Ovary (tissue), 9 donors: ENCODE results near the gene DEGS2. TPM values are rescaled to one million over a fixed set of nuclear protein-coding genes. Genes with fewer than 3 reads are reported as not detected.

Experiments used
- DNase-seq, 5 donors: peaks; one replicate each; pipeline ENCODE4 v3.0.0-alpha.2; 2019 to 2020
- H3K27ac ChIP-seq, 2 donors: fragments of 200-600 bp; one replicate each; pipeline versions ENCODE4 v1.5.1 to v1.8.0; 2019 to 2022
- H3K27me3 ChIP-seq: fragments of 200-600 bp; one replicate; pipeline ENCODE4 v1.8.0; 2022
- H3K36me3 ChIP-seq: fragments of 200-600 bp; sonication (generic); one replicate; pipeline ENCODE4 v1.5.1; 2019
- H3K4me1 ChIP-seq: one replicate; pipeline ENCODE4 v1.8.1; 2013; ENCODE audit warnings: mild to moderate bottlenecking, moderate library complexity; ENCODE audit not compliant: insufficient read depth
- H3K4me3 ChIP-seq: fragments of 200-600 bp; sonication (generic); one replicate; pipeline ENCODE4 v1.5.1; 2017
- H3K9me3 ChIP-seq, 2 donors: fragments of 200-600 bp in 1 of 2; sonication (generic) in 1 of 2; one replicate each; pipeline versions ENCODE4 v1.5.1 to v1.8.1; 2013 to 2019; ENCODE audit warnings: mild to moderate bottlenecking in 1 of 2, moderate library complexity in 1 of 2
- CTCF ChIP-seq, 3 donors: fragments of 450-650 bp in 2 of 3; fragments of 200-600 bp in 1 of 3; IDR thresholded peaks; one replicate each; pipeline versions ENCODE4 v1.5.1 to v1.8.0; 2016 to 2022; ENCODE audit warnings: antibody characterized with exemption in 3 of 3, mild to moderate bottlenecking in 1 of 3
- EP300 ChIP-seq: sonication (generic); formaldehyde crosslinking; IDR thresholded peaks from one replicate; pipeline ENCODE4 v1.6.1; 2017; ENCODE audit warnings: antibody characterized with exemption
- POLR2A ChIP-seq: fragments of 450-650 bp; IDR thresholded peaks from one replicate; pipeline ENCODE4 v1.6.1; 2017; ENCODE audit warnings: antibody characterized with exemption, mild to moderate bottlenecking, moderate library complexity
- WGBS, 3 donors: extraction: QIAGEN DNeasy Blood & Tissue Kit in 1 of 3; methylation state at CpG; one replicate each; pipeline versions ENCODE4 v1.1.5 to v1.1.7; 2013 to 2017; 5-methylcytosine and 5-hydroxymethylcytosine counted together
- intact Hi-C, 4 donors: fragments of 100-400 bp; cut with DNase I; formaldehyde crosslinking; loops; one replicate each; pipeline versions ENCODE4 v1.11.0 to v1.15.1; 2022 to 2023
- polyA plus RNA-seq, 2 donors: library from polyadenylated mRNA; stranded (reverse); fragments of 200-250 nt in 1 of 2; fragments of 350-450 nt in 1 of 2; fragmentation: Illumina TruSeq in 1 of 2; extraction: RNeasy Lipid Tissue Mini Kit (QIAGEN cat#74804) in 1 of 2; gene quantifications; one replicate each; pipeline ENCODE4 v1.2.3, GENCODE V29; 2013 to 2014
- total RNA-seq, 7 donors: library from RNA; depleted of rRNA in 2 of 7; stranded (reverse); fragments of >200 nt in 2 of 7; fragmentation: NEBNext Ultra II Directional in 3 of 7; extraction: Animal tissue kit (Norgen Biotek cat#: 25700) in 3 of 7; gene quantifications; one replicate each; pipeline versions ENCODE4 v1.1.0 to v1.2.4, GENCODE V29; 2016 to 2023
- donor health status: DM: no; HTN: no; CAD: no; lungs with moderate emphysema.
- donor health status: DM: no; HTN: no; CAD: no.
- donor health status: Bipolar disorder and iron deficiency.
- donor health status: DM: yes; HTN: yes; CAD: no.
- donor health status: DM: no; HTN: no; CAD: no.
- donor health status: DM: yes; HTN: yes; CAD: no.

The DEGS2 gene
- total and polyA plus RNA-seq, 9 donors, result 0.45 to 7.9 (median 2.3) TPM; not detected in 1

- no peak for DNase-seq
- no peaks in the 10 kb centered on the region for H3K36me3 ChIP-seq
- no peaks in the 10 kb centered on the region for H3K9me3 ChIP-seq
- intact Hi-C loops, result loop anchor here in 2 of 4 donors (5.0 to 10.0 kb wide), 2 partner anchors 63 to 129 kb away; no protein-coding TSS in a partner anchor
- H3K4me3 ChIP-seq, result no peak overlapping the region
- 95 to 96% (median 96%) methylated on average over 13 of the region's 13 CpGs for WGBS, 3 donors
- H3K27me3 ChIP-seq, result no peaks in the 10 kb centered on the region
- H3K4me1 ChIP-seq, result peaks cover 9% of the 10 kb centered on the region
- H3K27ac ChIP-seq, result no peak overlapping the region
- TF ChIP-seq EP300 (no peak), CTCF (IDR thresholded peaks at IDR 0.05) (no peak), POLR2A (no peak)
Observed at GRCh38 chr14:100114109-100114765, 45.2 kb downstream of the DEGS2 start.

- intact Hi-C loops, result loop anchor here in 2 of 4 donors (5.0 to 10.0 kb wide), 2 partner anchors 65 to 127 kb away; no protein-coding TSS in a partner anchor
Observed at GRCh38 chr14:100111931-100112704, 47.3 kb downstream of the DEGS2 start.

GRCh38 chr14:100110816-100111215 is 48.6 kb downstream of the DEGS2 start:
- DNase-seq, result peak in 1 of 5 donors; percentile 11
- Histone ChIP-seq H3K4me3 (no peak overlapping the region), H3K27ac (no peak overlapping the region), H3K27me3 (no peaks in the 10 kb centered on the region), H3K4me1 (peaks cover 14% of the 10 kb centered on the region), H3K9me3 (no peaks in the 10 kb centered on the region), H3K36me3 (no peaks in the 10 kb centered on the region)
- 81 to 91% (median 90%) methylated on average over 6 of the region's 6 CpGs for WGBS, 3 donors
- intact Hi-C loops, result loop anchor here in 2 of 4 donors (5.0 to 10.0 kb wide), 2 partner anchors 66 to 126 kb away; no protein-coding TSS in a partner anchor
- TF ChIP-seq EP300 (no peak), CTCF (IDR thresholded peaks at IDR 0.05) (no peak), POLR2A (no peak)

More at GRCh38 chr14:100111931-100112704, 47.3 kb downstream of the DEGS2 start:
- Histone ChIP-seq H3K4me1 (peaks cover 14% of the 10 kb centered on the region), H3K9me3 (no peaks in the 10 kb centered on the region), H3K27ac (no peak overlapping the region), H3K27me3 (no peaks in the 10 kb centered on the region), H3K4me3 (no peak overlapping the region), H3K36me3 (no peaks in the 10 kb centered on the region)
- TF ChIP-seq CTCF (IDR thresholded peaks at IDR 0.05), result no peak
- no peak for TF ChIP-seq POLR2A
- TF ChIP-seq EP300, result no peak
- DNase-seq, result peak in 1 of 5 donors; percentile 14
- WGBS, 3 donors, result 24 to 36% (median 25%) methylated on average over 11 of the region's 11 CpGs

GRCh38 chr14:100109594-100109955 is 49.9 kb downstream of the DEGS2 start:
- 93 to 96% (median 95%) methylated on average over 9 of the region's 9 CpGs for WGBS, 3 donors

More at GRCh38 chr14:100109594-100109955, 49.9 kb downstream of the DEGS2 start:
- Histone ChIP-seq H3K4me3 (no peak overlapping the region), H3K36me3 (no peaks in the 10 kb centered on the region), H3K4me1 (peaks cover 24% of the 10 kb centered on the region), H3K27me3 (no peaks in the 10 kb centered on the region), H3K27ac (no peak overlapping the region), H3K9me3 (no peaks in the 10 kb centered on the region)
- DNase-seq, result peak in 1 of 5 donors; percentile 24
- intact Hi-C loops, result loop anchor here (2.0 to 10.0 kb wide), 4 partner anchors 52 to 127 kb away; no protein-coding TSS in a partner anchor
- TF ChIP-seq CTCF (IDR thresholded peaks at IDR 0.05), result no peak
- no peak for TF ChIP-seq EP300
- no peak for TF ChIP-seq POLR2A
